Activated CD4-positive, alpha-beta T cell treated with anti-CD3 and anti-CD28 coated beads, Interleukin-2, amount 50 U/mL, for 4 hours (primary cell): ENCODE results near the gene VSTM2L.
"Not testable (repeated sequence)": the region's sequence is repeated elsewhere in the genome, so short reads cannot be mapped to it uniquely, and the experiment has no call there.

Source experiments
- DNase-seq, 2 experiments: peaks; one replicate each; pipeline ENCODE4 v3.0.0-alpha.2; 2020

VSTM2L gene

GRCh38 chr20:37902504-37903313 is at the start of gene VSTM2L:
TSS of gene VSTM2L (plus strand) at chr20:37903127. CDS start at chr20:37903351, 224 bp downstream.
- no peak for DNase-seq

- DNase-seq, result no peak
Observed at GRCh38 chr20:37853823-37854375, 49.0 kb upstream of the VSTM2L start.

- DNase-seq, result not testable (repeated sequence)
Observed at GRCh38 chr20:37856034-37856433, 46.9 kb upstream of the VSTM2L start.

GRCh38 chr20:37856932-37857660 is 45.8 kb upstream of the VSTM2L start:
- no peak for DNase-seq

GRCh38 chr20:37859406-37860171 is 43.3 kb upstream of the VSTM2L start:
- DNase-seq, result no peak

- DNase-seq, result no peak
Observed at GRCh38 chr20:37863289-37863688, 39.6 kb upstream of the VSTM2L start.

- DNase-seq, result no peak
Observed at GRCh38 chr20:37864298-37864697, 38.6 kb upstream of the VSTM2L start.

- DNase-seq, result no peak
Observed at GRCh38 chr20:37866051-37866450, 36.9 kb upstream of the VSTM2L start.

GRCh38 chr20:37867289-37868195 is 35.4 kb upstream of the VSTM2L start:
- DNase-seq, result no peak

- no peak for DNase-seq
Observed at GRCh38 chr20:37868851-37869333, 34.0 kb upstream of the VSTM2L start.

- no peak for DNase-seq
Observed at GRCh38 chr20:37869334-37869861, 33.5 kb upstream of the VSTM2L start.

- no peak for DNase-seq
Observed at GRCh38 chr20:37870294-37870693, 32.6 kb upstream of the VSTM2L start.

GRCh38 chr20:37871751-37872150 is 31.2 kb upstream of the VSTM2L start:
- no peak for DNase-seq

- no peak for DNase-seq
Observed at GRCh38 chr20:37872161-37872560, 30.8 kb upstream of the VSTM2L start.

- no peak for DNase-seq
Observed at GRCh38 chr20:37873884-37874283, 29.0 kb upstream of the VSTM2L start.

- no peak for DNase-seq
Observed at GRCh38 chr20:37875460-37876175, 27.3 kb upstream of the VSTM2L start.

- no peak for DNase-seq
Observed at GRCh38 chr20:37876863-37877262, 26.1 kb upstream of the VSTM2L start.

- DNase-seq, result no peak
Observed at GRCh38 chr20:37877832-37878772, 24.8 kb upstream of the VSTM2L start.

GRCh38 chr20:37878835-37879599 is 23.9 kb upstream of the VSTM2L start:
- DNase-seq, result no peak
